Neural cell (in vitro differentiated cells): Measurements from ENCODE around the gene TLE4.

Experiments
- EP300 ChIP-seq: fragments of 450-650 bp; conservative IDR thresholded peaks from 2 replicates; pipeline ENCODE4 v1.6.1; 2014; ENCODE audit warnings: antibody characterized with exemption, mild to moderate bottlenecking, moderate library complexity; ENCODE audit not compliant: poor library complexity, severe bottlenecking
- SMC3 ChIP-seq: fragments of 450-650 bp; conservative IDR thresholded peaks from 2 replicates; pipeline ENCODE4 v1.6.1; 2014; ENCODE audit warnings: antibody characterized with exemption, mild to moderate bottlenecking, moderate library complexity; ENCODE audit not compliant: poor library complexity
- TF ChIP-seq, protein P1 (sequence below): fragments of 450-650 bp; IDR thresholded peaks from 2 replicates; pipeline ENCODE4 v1.5.1; 2014; ENCODE audit warnings: antibody characterized with exemption, mild to moderate bottlenecking, moderate library complexity; ENCODE audit not compliant: poor library complexity, severe bottlenecking
- TF ChIP-seq, protein P2 (sequence below): IDR thresholded peaks from 2 replicates; pipeline ENCODE4 v1.6.1; 2012; ENCODE audit warnings: borderline replicate concordance

GRCh38 chr9:79632060-79632459 lies 60.3 kb downstream of the TLE4 start:
- TF ChIP-seq, protein P1, sequence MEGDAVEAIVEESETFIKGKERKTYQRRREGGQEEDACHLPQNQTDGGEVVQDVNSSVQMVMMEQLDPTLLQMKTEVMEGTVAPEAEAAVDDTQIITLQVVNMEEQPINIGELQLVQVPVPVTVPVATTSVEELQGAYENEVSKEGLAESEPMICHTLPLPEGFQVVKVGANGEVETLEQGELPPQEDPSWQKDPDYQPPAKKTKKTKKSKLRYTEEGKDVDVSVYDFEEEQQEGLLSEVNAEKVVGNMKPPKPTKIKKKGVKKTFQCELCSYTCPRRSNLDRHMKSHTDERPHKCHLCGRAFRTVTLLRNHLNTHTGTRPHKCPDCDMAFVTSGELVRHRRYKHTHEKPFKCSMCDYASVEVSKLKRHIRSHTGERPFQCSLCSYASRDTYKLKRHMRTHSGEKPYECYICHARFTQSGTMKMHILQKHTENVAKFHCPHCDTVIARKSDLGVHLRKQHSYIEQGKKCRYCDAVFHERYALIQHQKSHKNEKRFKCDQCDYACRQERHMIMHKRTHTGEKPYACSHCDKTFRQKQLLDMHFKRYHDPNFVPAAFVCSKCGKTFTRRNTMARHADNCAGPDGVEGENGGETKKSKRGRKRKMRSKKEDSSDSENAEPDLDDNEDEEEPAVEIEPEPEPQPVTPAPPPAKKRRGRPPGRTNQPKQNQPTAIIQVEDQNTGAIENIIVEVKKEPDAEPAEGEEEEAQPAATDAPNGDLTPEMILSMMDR: no peak
- TF ChIP-seq, protein P2, sequence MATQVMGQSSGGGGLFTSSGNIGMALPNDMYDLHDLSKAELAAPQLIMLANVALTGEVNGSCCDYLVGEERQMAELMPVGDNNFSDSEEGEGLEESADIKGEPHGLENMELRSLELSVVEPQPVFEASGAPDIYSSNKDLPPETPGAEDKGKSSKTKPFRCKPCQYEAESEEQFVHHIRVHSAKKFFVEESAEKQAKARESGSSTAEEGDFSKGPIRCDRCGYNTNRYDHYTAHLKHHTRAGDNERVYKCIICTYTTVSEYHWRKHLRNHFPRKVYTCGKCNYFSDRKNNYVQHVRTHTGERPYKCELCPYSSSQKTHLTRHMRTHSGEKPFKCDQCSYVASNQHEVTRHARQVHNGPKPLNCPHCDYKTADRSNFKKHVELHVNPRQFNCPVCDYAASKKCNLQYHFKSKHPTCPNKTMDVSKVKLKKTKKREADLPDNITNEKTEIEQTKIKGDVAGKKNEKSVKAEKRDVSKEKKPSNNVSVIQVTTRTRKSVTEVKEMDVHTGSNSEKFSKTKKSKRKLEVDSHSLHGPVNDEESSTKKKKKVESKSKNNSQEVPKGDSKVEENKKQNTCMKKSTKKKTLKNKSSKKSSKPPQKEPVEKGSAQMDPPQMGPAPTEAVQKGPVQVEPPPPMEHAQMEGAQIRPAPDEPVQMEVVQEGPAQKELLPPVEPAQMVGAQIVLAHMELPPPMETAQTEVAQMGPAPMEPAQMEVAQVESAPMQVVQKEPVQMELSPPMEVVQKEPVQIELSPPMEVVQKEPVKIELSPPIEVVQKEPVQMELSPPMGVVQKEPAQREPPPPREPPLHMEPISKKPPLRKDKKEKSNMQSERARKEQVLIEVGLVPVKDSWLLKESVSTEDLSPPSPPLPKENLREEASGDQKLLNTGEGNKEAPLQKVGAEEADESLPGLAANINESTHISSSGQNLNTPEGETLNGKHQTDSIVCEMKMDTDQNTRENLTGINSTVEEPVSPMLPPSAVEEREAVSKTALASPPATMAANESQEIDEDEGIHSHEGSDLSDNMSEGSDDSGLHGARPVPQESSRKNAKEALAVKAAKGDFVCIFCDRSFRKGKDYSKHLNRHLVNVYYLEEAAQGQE: no peak
- TF ChIP-seq SMC3 (no peak), EP300 (no peak)
